HepG2 (cell line): ENCODE data around the gene TMEM182. TPM values are rescaled to one million over a fixed set of nuclear protein-coding genes. Genes with fewer than 3 reads are reported as not detected.
A peak's percentile ranks its signal among the peaks of the same experiment; 100 is the strongest.

Source experiments
- ATAC-seq: fragments of 200-7000 bp; cut with Tn5 transposase; 3 replicates; pipeline ENCODE4 v1.9.1; 2020; ENCODE audit warnings: mild to moderate bottlenecking, moderate library complexity
- BruUV-seq: library from RNA; stranded (reverse); fragments of 400-500 nt; replicated peaks from 2 replicates; lab custom pipeline; 2021; lab: Mats Ljungman, UMichigan
- CTCF ChIA-PET: fragments of 300-600 bp; formaldehyde crosslinking; extraction: SDS; loops from one replicate; lab custom pipeline; 2021; ENCODE audit warnings: low total read pairs, inconsistent platforms, low intra/inter-chr PET ratio; lab: Yijun Ruan, JAX
- POLR2A ChIA-PET: fragments of 350-600 bp; sonication (Branson Sonifier 250); formaldehyde crosslinking; loops from one replicate; lab custom pipeline; 2020; ENCODE audit warnings: antibody characterized with exemption, inconsistent platforms; lab: Yijun Ruan, JAX
- DNase-seq: peaks from one replicate; pipeline ENCODE4 v3.0.0-alpha.2; 2015; ENCODE audit warnings: low spot score
- FAIRE-seq: peaks from 3 replicates; lab custom pipeline; 2011; peaks lifted over from hg19 to GRCh38; lab: Jason Lieb, UNC
- H2AFZ ChIP-seq: one replicate; pipeline ENCODE4 v1.6.1; 2011; ENCODE audit warnings: low read length, inconsistent platforms
- H3K27ac ChIP-seq: fragments of 300-600 bp; 3 replicates; pipeline ENCODE4 v1.8.0; 2011; ENCODE audit warnings: mixed run types, mild to moderate bottlenecking, mixed read lengths, low read length, inconsistent platforms; ENCODE audit not compliant: insufficient read depth; ENCODE audit errors: extremely low read length
- H3K27me3 ChIP-seq, 2 experiments: fragments of 200-600 bp in 1 of 2; 2 replicates in 1 of 2; 3 replicates in 1 of 2; pipeline versions ENCODE4 v1.6.0 to v1.8.0; 2011; ENCODE audit warnings: low read length in 2 of 2, mild to moderate bottlenecking in 2 of 2, moderate library complexity in 2 of 2, inconsistent platforms in 1 of 2; ENCODE audit not compliant: insufficient read depth in 2 of 2, control insufficient read depth in 1 of 2
- H3K36me3 ChIP-seq, 2 experiments: fragments of 200-600 bp in 1 of 2; replicated peaks in 1 of 2; 2 replicates in 1 of 2; 3 replicates in 1 of 2; pipeline versions ENCODE4 v1.5.1 to v1.8.0; 2011; ENCODE audit warnings: low read length in 2 of 2, inconsistent platforms in 1 of 2; ENCODE audit not compliant: insufficient read depth in 2 of 2, control insufficient read depth in 1 of 2
- H3K4me1 ChIP-seq: 2 replicates; pipeline ENCODE4 v1.5.1; 2012; ENCODE audit warnings: low read length, inconsistent platforms; ENCODE audit not compliant: insufficient read depth
- H3K4me2 ChIP-seq: 2 replicates; pipeline ENCODE4 v1.6.0; 2011; ENCODE audit warnings: low read depth, low read length, inconsistent platforms
- H3K4me3 ChIP-seq, 3 experiments: fragments of 200-600 bp in 1 of 3; sonication (generic), shearing (Covaris generic) in 1 of 3; replicated peaks in 1 of 3; 2 replicates each; pipeline ENCODE4 v1.5.1; 2011 to 2016; ENCODE audit warnings: low read length in 3 of 3, inconsistent platforms in 2 of 3, low read depth in 2 of 3, mild to moderate bottlenecking in 2 of 3, control low read depth in 1 of 3, mixed read lengths in 1 of 3; ENCODE audit not compliant: insufficient read depth in 1 of 3
- H3K79me2 ChIP-seq: one replicate; pipeline ENCODE4 v1.6.1; 2011; ENCODE audit warnings: low read length, inconsistent platforms; ENCODE audit not compliant: insufficient read depth
- H3K9ac ChIP-seq: 2 replicates; pipeline ENCODE4 v1.6.0; 2011; ENCODE audit warnings: mild to moderate bottlenecking, low read depth, low read length, inconsistent platforms; ENCODE audit not compliant: insufficient read depth
- H3K9me3 ChIP-seq: 2 replicates; pipeline ENCODE4 v1.5.1; 2012; ENCODE audit warnings: mild to moderate bottlenecking, low read length
- H4K20me1 ChIP-seq: 2 replicates; pipeline ENCODE4 v1.6.0; 2011; ENCODE audit warnings: inconsistent platforms, mild to moderate bottlenecking, low read length, moderate library complexity; ENCODE audit not compliant: insufficient read depth
- ARID5B ChIP-seq: IDR thresholded peaks from 2 replicates; pipeline ENCODE4 v1.4.0; 2020; ENCODE audit warnings: mild to moderate bottlenecking, missing genetic modification reagents
- BCL6 ChIP-seq: IDR thresholded peaks from 2 replicates; pipeline ENCODE4 v1.6.1; 2016; ENCODE audit warnings: missing genetic modification reagents, missing compliant biosample characterization
- MYC ChIP-seq: sonication (generic); formaldehyde crosslinking; IDR thresholded peaks from 2 replicates; pipeline ENCODE4 v1.9.0; 2021; ENCODE audit warnings: missing genetic modification reagents, borderline replicate concordance
- SIX1 ChIP-seq: sonication (generic); formaldehyde crosslinking; IDR thresholded peaks from 2 replicates; pipeline ENCODE4 v1.4.0; 2020; ENCODE audit warnings: missing genetic modification reagents, borderline replicate concordance
- TCF7 ChIP-seq: sonication (generic); IDR thresholded peaks from 2 replicates; pipeline ENCODE4 v1.6.1; 2016; ENCODE audit warnings: antibody characterized with exemption, low read depth
- ZNF382 ChIP-seq: sonication (generic); formaldehyde crosslinking; IDR thresholded peaks from 2 replicates; pipeline ENCODE4 v1.5.0; 2020; ENCODE audit warnings: missing genetic modification reagents, mild to moderate bottlenecking, borderline replicate concordance
- WGBS: methylation state at CpG from one replicate; pipeline ENCODE4 v1.1.6; 2017; ENCODE audit warnings: low lambda C conversion rate; 5-methylcytosine and 5-hydroxymethylcytosine counted together
- in situ Hi-C: cut with HindIII; loops from 2 replicates; pipeline ENCODE4 v1.10.0; 2017; ENCODE audit warnings: low pct_unique_long_range_greater_than_20kb; ENCODE audit not compliant: extremely low pct_ligation_motif_present
- intact Hi-C: fragments of 100-400 bp; cut with micrococcal nuclease; formaldehyde crosslinking; loops from one replicate; pipeline ENCODE4 v1.10.0; 2022; ENCODE audit not compliant: unreplicated experiment
- polyA plus RNA-seq, 8 experiments: library from polyadenylated mRNA; depleted of rRNA in 3 of 8; stranded (reverse) in 7 of 8; unstranded in 1 of 8; fragments of >200 nt; fragmentation: Illumina TruSeq in 4 of 8; extraction: Trizol in 4 of 8; gene quantifications; 2 replicates each; pipeline versions ENCODE4 v1.2.1 to v1.2.3, GENCODE V29; 2011 to 2016; ENCODE audit warnings: low read depth in 4 of 8, missing spikeins in 1 of 8, mixed read lengths in 1 of 8; ENCODE audit not compliant: insufficient read depth in 1 of 8
- total RNA-seq, 5 experiments: library from RNA; depleted of rRNA; stranded (reverse); fragments of >200 nt; fragmentation: Illumina TruSeq; extraction: Trizol; gene quantifications; 2 replicates each; pipeline ENCODE4 v1.2.3, GENCODE V29; 2016; ENCODE audit warnings: low read depth in 1 of 5
- TF ChIP-seq, protein P1 (sequence below): fragments of 450-650 bp; IDR thresholded peaks from 2 replicates; pipeline ENCODE4 v1.6.1; 2017; ENCODE audit warnings: mild to moderate bottlenecking

TMEM182 gene
- total and polyA plus RNA-seq, 2 of the 13 experiments (the other 11 are each of a cell fraction or from before 2014, with no cell fraction given): 8.7 to 8.9 TPM

GRCh38 chr2:102803041-102803896, 41.4 kb downstream of the TMEM182 start:
- Histone ChIP-seq H3K9ac (no peak overlapping the region), H3K9me3 (peaks cover 34% of the 10 kb centered on the region), H4K20me1 (no peaks in the 10 kb centered on the region), H3K27ac (no peak overlapping the region), H3K4me1 (peaks cover 20% of the 10 kb centered on the region), H3K4me2 (no peak overlapping the region), H3K36me3 (peaks cover 3 to 19% of the 10 kb centered on the region in 2 experiments; a peak in 4 of 5 replicates), H3K4me3 (no peak overlapping the region), H3K79me2 (no peaks in the 10 kb centered on the region), H3K27me3 (no peaks in the 10 kb centered on the region), H2AFZ (no peak overlapping the region)
- TF ChIP-seq, protein P1, sequence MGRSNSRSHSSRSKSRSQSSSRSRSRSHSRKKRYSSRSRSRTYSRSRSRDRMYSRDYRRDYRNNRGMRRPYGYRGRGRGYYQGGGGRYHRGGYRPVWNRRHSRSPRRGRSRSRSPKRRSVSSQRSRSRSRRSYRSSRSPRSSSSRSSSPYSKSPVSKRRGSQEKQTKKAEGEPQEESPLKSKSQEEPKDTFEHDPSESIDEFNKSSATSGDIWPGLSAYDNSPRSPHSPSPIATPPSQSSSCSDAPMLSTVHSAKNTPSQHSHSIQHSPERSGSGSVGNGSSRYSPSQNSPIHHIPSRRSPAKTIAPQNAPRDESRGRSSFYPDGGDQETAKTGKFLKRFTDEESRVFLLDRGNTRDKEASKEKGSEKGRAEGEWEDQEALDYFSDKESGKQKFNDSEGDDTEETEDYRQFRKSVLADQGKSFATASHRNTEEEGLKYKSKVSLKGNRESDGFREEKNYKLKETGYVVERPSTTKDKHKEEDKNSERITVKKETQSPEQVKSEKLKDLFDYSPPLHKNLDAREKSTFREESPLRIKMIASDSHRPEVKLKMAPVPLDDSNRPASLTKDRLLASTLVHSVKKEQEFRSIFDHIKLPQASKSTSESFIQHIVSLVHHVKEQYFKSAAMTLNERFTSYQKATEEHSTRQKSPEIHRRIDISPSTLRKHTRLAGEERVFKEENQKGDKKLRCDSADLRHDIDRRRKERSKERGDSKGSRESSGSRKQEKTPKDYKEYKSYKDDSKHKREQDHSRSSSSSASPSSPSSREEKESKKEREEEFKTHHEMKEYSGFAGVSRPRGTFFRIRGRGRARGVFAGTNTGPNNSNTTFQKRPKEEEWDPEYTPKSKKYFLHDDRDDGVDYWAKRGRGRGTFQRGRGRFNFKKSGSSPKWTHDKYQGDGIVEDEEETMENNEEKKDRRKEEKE: no peak
- TF ChIP-seq TCF7: peak; percentile 58; the same call in 1 of the 2 replicates
- TF ChIP-seq MYC: no peak
- no peak for TF ChIP-seq ZNF382 (CRISPR knock-in tag)
- TF ChIP-seq BCL6: 0 out of 2 replicates have a peak, but pooled peaks have one; percentile 27
- 0 out of 2 replicates have a peak, but pooled peaks have one; percentile 36 for TF ChIP-seq SIX1
- 0 out of 2 replicates have a peak, but pooled peaks have one; percentile 16 for TF ChIP-seq ARID5B (CRISPR knock-in tag)
- FAIRE-seq (no peak), DNase-seq (peak; percentile 44), ATAC-seq (no peak; the same call in 2 of the 3 replicates)
- ChIA-PET POLR2A (interaction anchor here (0.6 to 1.4 kb wide), 2 partner anchors 67 to 68 kb away, joined by 3 read pairs; a partner anchor contains a TSS), CTCF (no interaction called here)
- in situ Hi-C loops (loop anchor here (5.0 kb wide), 1 partner anchor 51 kb away; no protein-coding TSS in a partner anchor), intact Hi-C loops (loop anchor here (5.0 kb wide), 1 partner anchor 281 kb away; no protein-coding TSS in a partner anchor)
- WGBS: 83% methylated on average over 13 of the region's 13 CpGs
- BruUV-seq: no TSS peak
